IMR-90 (cell line): ENCODE data around the gene PKDCC. TPM values are rescaled to one million over a fixed set of nuclear protein-coding genes. Genes with fewer than 3 reads are reported as not detected.

Source experiments
- ATAC-seq: fragments of 200-7000 bp; cut with Tn5 transposase; 2 replicates; pipeline ENCODE4 v1.9.1; 2020; ENCODE audit warnings: low read depth, mild to moderate bottlenecking, moderate library complexity
- BruUV-seq: library from RNA; stranded (reverse); fragments of 400-500 nt; replicated peaks from 2 replicates; lab custom pipeline; 2021; lab: Mats Ljungman, UMichigan
- CTCF ChIA-PET: fragments of 300-600 bp; formaldehyde crosslinking; extraction: SDS; loops from one replicate; lab custom pipeline; 2021; ENCODE audit warnings: antibody characterized with exemption; lab: Yijun Ruan, JAX
- POLR2A ChIA-PET: fragments of 300-600 bp; sonication (Branson Sonifier 250); formaldehyde crosslinking; loops from one replicate; lab custom pipeline; 2022; ENCODE audit warnings: antibody characterized with exemption; ENCODE audit not compliant: unreplicated experiment; lab: Charles Lee
- DNase-seq: peaks from one replicate; pipeline ENCODE4 v3.0.0; 2013
- H2AFZ ChIP-seq: replicated peaks from 2 replicates; pipeline ENCODE3; 2013; ENCODE audit warnings: low read length, mild to moderate bottlenecking; ENCODE audit not compliant: poor library complexity
- H2AK5ac ChIP-seq: 2 replicates; pipeline ENCODE4 v1.6.1; 2013; ENCODE audit warnings: low read depth, low read length, inconsistent platforms
- H2AK9ac ChIP-seq: replicated peaks from 2 replicates; pipeline ENCODE3; 2013; ENCODE audit warnings: mild to moderate bottlenecking, low read depth, low read length, moderate library complexity; ENCODE audit not compliant: poor library complexity
- H2BK120ac ChIP-seq: 2 replicates; pipeline ENCODE4 v1.6.1; 2013; ENCODE audit warnings: low read depth, low read length, inconsistent platforms
- H2BK15ac ChIP-seq: 3 replicates; pipeline ENCODE4 v1.6.1; 2013; ENCODE audit warnings: low read depth, low read length, inconsistent platforms
- H2BK20ac ChIP-seq: 2 replicates; pipeline ENCODE4 v1.6.1; 2013; ENCODE audit warnings: low read depth, mild to moderate bottlenecking, inconsistent platforms, low read length, moderate library complexity
- H2BK5ac ChIP-seq: 2 replicates; pipeline ENCODE4 v1.6.1; 2013; ENCODE audit warnings: mild to moderate bottlenecking, low read depth, low read length, inconsistent platforms; ENCODE audit not compliant: poor library complexity, severe bottlenecking
- H3K14ac ChIP-seq: replicated peaks from 2 replicates; pipeline ENCODE4 v1.6.1; 2013; ENCODE audit warnings: low read depth, low read length, inconsistent platforms
- H3K18ac ChIP-seq: 2 replicates; pipeline ENCODE4 v1.6.1; 2013; ENCODE audit warnings: low read depth, low read length, control low read depth
- H3K23ac ChIP-seq: 2 replicates; pipeline ENCODE4 v1.6.1; 2013; ENCODE audit warnings: low read depth, low read length, inconsistent platforms
- H3K27ac ChIP-seq: 2 replicates; pipeline ENCODE4 v1.5.1; 2013; ENCODE audit warnings: mild to moderate bottlenecking, control low read depth, low read length; ENCODE audit not compliant: insufficient read depth
- H3K27me3 ChIP-seq: 2 replicates; pipeline ENCODE4 v1.6.1; 2013; ENCODE audit warnings: low read length; ENCODE audit not compliant: control insufficient read depth, insufficient read depth
- H3K36me3 ChIP-seq: 2 replicates; pipeline ENCODE4 v1.6.1; 2013; ENCODE audit warnings: low read length, mixed read lengths; ENCODE audit not compliant: control insufficient read depth, insufficient read depth
- H3K4ac ChIP-seq: 2 replicates; pipeline ENCODE4 v1.6.1; 2013; ENCODE audit warnings: low read depth, low read length, inconsistent platforms
- H3K4me1 ChIP-seq: 2 replicates; pipeline ENCODE4 v1.6.1; 2013; ENCODE audit warnings: low read length, mixed read lengths; ENCODE audit not compliant: control insufficient read depth, insufficient read depth
- H3K4me2 ChIP-seq: 2 replicates; pipeline ENCODE4 v1.6.1; 2013; ENCODE audit warnings: low read depth, mild to moderate bottlenecking, control low read depth, low read length, moderate library complexity
- H3K4me3 ChIP-seq: 2 replicates; pipeline ENCODE4 v1.5.1; 2013; ENCODE audit warnings: low read depth, mild to moderate bottlenecking, control low read depth, low read length, moderate library complexity; ENCODE audit not compliant: insufficient read depth
- H3K56ac ChIP-seq: 2 replicates; pipeline ENCODE4 v1.6.1; 2013; ENCODE audit warnings: low read length, inconsistent platforms; ENCODE audit not compliant: insufficient read depth; ENCODE audit errors: extremely low read depth
- H3K79me1 ChIP-seq, 2 experiments: 2 replicates each; pipeline ENCODE4 v1.6.1; 2013; ENCODE audit warnings: low read length in 2 of 2, inconsistent platforms in 1 of 2, low read depth in 1 of 2
- H3K9ac ChIP-seq: 2 replicates; pipeline ENCODE4 v1.6.1; 2013; ENCODE audit warnings: low read depth, low read length, control low read depth
- H3K9me1 ChIP-seq: 2 replicates; pipeline ENCODE4 v1.6.1; 2013; ENCODE audit warnings: low read length, inconsistent platforms; ENCODE audit not compliant: insufficient read depth
- H3K9me3 ChIP-seq: 2 replicates; pipeline ENCODE4 v1.6.1; 2013; ENCODE audit warnings: low read length; ENCODE audit not compliant: control insufficient read depth, insufficient read depth
- H4K20me1 ChIP-seq: 2 replicates; pipeline ENCODE4 v1.6.1; 2013; ENCODE audit warnings: low read length, inconsistent platforms; ENCODE audit not compliant: insufficient read depth
- H4K5ac ChIP-seq: 2 replicates; pipeline ENCODE4 v1.6.1; 2013; ENCODE audit warnings: mild to moderate bottlenecking, low read depth, low read length, control low read depth
- H4K8ac ChIP-seq, 2 experiments: 2 replicates each; pipeline ENCODE4 v1.6.1; 2013; ENCODE audit warnings: low read depth in 2 of 2, low read length in 2 of 2, control low read depth in 1 of 2, inconsistent platforms in 1 of 2
- H4K91ac ChIP-seq: 2 replicates; pipeline ENCODE4 v1.6.1; 2013; ENCODE audit warnings: low read depth, low read length, inconsistent platforms; ENCODE audit not compliant: insufficient read depth
- CEBPB ChIP-seq: IDR thresholded peaks from 2 replicates; pipeline ENCODE4 v1.6.1; 2012; ENCODE audit warnings: low read depth, low read length, improper control_type of control experiment
- POLR2A ChIP-seq: IDR thresholded peaks from 2 replicates; pipeline ENCODE4 v1.6.1; 2012; ENCODE audit warnings: mild to moderate bottlenecking, low read depth, low read length
- SMC3 ChIP-seq: fragments of 150-350 bp; IDR thresholded peaks from 2 replicates; pipeline ENCODE4 v1.6.1; 2016; ENCODE audit warnings: low read depth, mild to moderate bottlenecking, antibody characterized with exemption, low read length, moderate library complexity
- USF2 ChIP-seq: fragments of 150-350 bp; IDR thresholded peaks from 2 replicates; pipeline ENCODE4 v1.6.1; 2017; ENCODE audit warnings: mild to moderate bottlenecking, antibody characterized with exemption, low read length, low read depth
- WGBS, 2 experiments: methylation state at CpG; one replicate each; pipeline versions ENCODE4 v1.1.5 to v1.1.7; 2013; ENCODE audit warnings: missing lambda C conversion rate in 2 of 2; ENCODE audit not compliant: insufficient read length in 1 of 2; ENCODE audit errors: extremely low coverage in 2 of 2; 5-methylcytosine and 5-hydroxymethylcytosine counted together
- dilution Hi-C: fragments of 300-500 bp; cut with HindIII; formaldehyde crosslinking; loops from one replicate; pipeline ENCODE4 v1.14.3; 2018; ENCODE audit warnings: low sequenced_read_pairs; ENCODE audit not compliant: unreplicated experiment
- in situ Hi-C: fragments of 300-500 bp; cut with MboI; formaldehyde crosslinking; loops from 3 replicates; pipeline ENCODE4 v1.14.3; 2019; ENCODE audit warnings: low sequenced_read_pairs, inconsistent platforms, mixed read lengths
- intact Hi-C: fragments of 100-400 bp; cut with micrococcal nuclease; formaldehyde crosslinking; loops from 2 replicates; pipeline ENCODE4 v1.10.0; 2022
- polyA plus RNA-seq, 3 experiments: library from polyadenylated mRNA; depleted of rRNA; stranded (reverse); fragments of >200 nt; gene quantifications; 2 replicates each; pipeline ENCODE4 v1.2.3, GENCODE V29; 2012; ENCODE audit warnings: low replicate concordance in 1 of 3
- total RNA-seq: library from RNA; depleted of rRNA; stranded (reverse); fragments of >200 nt; gene quantifications from 2 replicates; pipeline ENCODE4 v1.2.3, GENCODE V29; 2012

Gene PKDCC
- total and polyA plus RNA-seq, 2 of the 4 experiments (the other 2 are of a cell fraction): 55.6 to 95.7 TPM

- Histone ChIP-seq H3K9me1 (peaks cover 28% of the 10 kb centered on the region), H2BK20ac (no peak overlapping the region), H3K4me1 (peaks cover 19% of the 10 kb centered on the region), H3K79me1 (0 out of 4 replicates have a peak, but pooled peaks cover 0 to 2% of the 10 kb centered on the region in 2 experiments), H3K27me3 (no peaks in the 10 kb centered on the region), H3K27ac (no peak overlapping the region), H2AK9ac (no peak overlapping the region), H3K18ac (no peak overlapping the region), H4K20me1 (no peaks in the 10 kb centered on the region; the same call in 1 of the 2 replicates), H3K9me3 (no peaks in the 10 kb centered on the region), H4K91ac (no peak overlapping the region), H2BK5ac (no peak overlapping the region), H3K9ac (no peak overlapping the region), H3K14ac (no peak overlapping the region), H4K5ac (no peak overlapping the region), H3K4ac (no peak overlapping the region), H3K23ac (no peak overlapping the region), H2BK120ac (no peak overlapping the region), H2BK15ac (no peak overlapping the region), H3K56ac (no peak overlapping the region), H2AFZ (no peak overlapping the region), H3K4me3 (no peak overlapping the region), H4K8ac (no peak overlapping the region), H3K4me2 (no peak overlapping the region), H3K36me3 (no peaks in the 10 kb centered on the region), H2AK5ac (no peak overlapping the region; the same call in 1 of the 2 replicates)
- intact Hi-C loops (no loop called here), in situ Hi-C loops (loop anchor here (5.0 kb wide), 1 partner anchor 215 kb away; no protein-coding TSS in a partner anchor), dilution Hi-C loops (loop anchor here (25.0 kb wide), 1 partner anchor 200 kb away; no protein-coding TSS in a partner anchor)
- no peak for ATAC-seq
- CTCF ChIA-PET: interaction anchor here (0.7 to 7.3 kb wide), 14 partner anchors 19 to 237 kb away, joined by 3 to 119 read pairs (median 4); no protein-coding TSS in a partner anchor
- BruUV-seq: no TSS peak
- no peak for DNase-seq
- POLR2A ChIA-PET: interaction anchor here (0.7 kb wide), 1 partner anchor 234 kb away, joined by 3 read pairs; no protein-coding TSS in a partner anchor
- no CpG with 5 or more reads among the region's 3 CpGs for WGBS, 2 experiments
- TF ChIP-seq POLR2A (no peak), SMC3 (no peak), CEBPB (no peak), USF2 (no peak)
Measured at GRCh38 chr2:42087137-42087856, 39.5 kb downstream of the PKDCC start.
